Panc1 (cell line): Measurements from ENCODE around the gene TAF11L12.
"Not testable (repeated sequence)": the region's sequence is repeated elsewhere in the genome, so short reads cannot be mapped to it uniquely, and the experiment has no call there.

Experiments
- CTCF ChIP-seq: fragments of 450-650 bp; IDR thresholded peaks from 2 replicates; pipeline ENCODE4 v1.5.1; 2017; ENCODE audit warnings: mild to moderate bottlenecking
- POLR2AphosphoS5 ChIP-seq: IDR thresholded peaks from 2 replicates; pipeline ENCODE4 v1.6.1; 2012; ENCODE audit warnings: mild to moderate bottlenecking, low read depth, low read length, moderate library complexity
- SIN3A ChIP-seq: IDR thresholded peaks from 2 replicates; pipeline ENCODE4 v1.6.1; 2012; ENCODE audit warnings: low read depth, mild to moderate bottlenecking, low read length, moderate library complexity, borderline replicate concordance; ENCODE audit not compliant: insufficient read depth

GRCh38 chr5:17590860-17591259, 19.3 kb upstream of the TAF11L12 start, which contains the start of gene TAF11L8:
- TF ChIP-seq SIN3A, CTCF, POLR2AphosphoS5: not testable (repeated sequence)
